DND-41 (cell line): ENCODE data around the gene GRID2.

Experiments
- CTCF ChIP-seq: IDR thresholded peaks from 2 replicates; pipeline ENCODE4 v1.5.1; 2012; ENCODE audit warnings: borderline replicate concordance, low read length, moderate library complexity, mild to moderate bottlenecking; ENCODE audit not compliant: poor library complexity, severe bottlenecking; ENCODE audit errors: extremely low read depth
- EZH2 ChIP-seq: IDR thresholded peaks from 3 replicates; pipeline ENCODE4 v1.6.1; 2012; ENCODE audit warnings: borderline replicate concordance, low read depth, mild to moderate bottlenecking, moderate library complexity, low read length, inconsistent platforms; ENCODE audit not compliant: severe bottlenecking

DNA sequence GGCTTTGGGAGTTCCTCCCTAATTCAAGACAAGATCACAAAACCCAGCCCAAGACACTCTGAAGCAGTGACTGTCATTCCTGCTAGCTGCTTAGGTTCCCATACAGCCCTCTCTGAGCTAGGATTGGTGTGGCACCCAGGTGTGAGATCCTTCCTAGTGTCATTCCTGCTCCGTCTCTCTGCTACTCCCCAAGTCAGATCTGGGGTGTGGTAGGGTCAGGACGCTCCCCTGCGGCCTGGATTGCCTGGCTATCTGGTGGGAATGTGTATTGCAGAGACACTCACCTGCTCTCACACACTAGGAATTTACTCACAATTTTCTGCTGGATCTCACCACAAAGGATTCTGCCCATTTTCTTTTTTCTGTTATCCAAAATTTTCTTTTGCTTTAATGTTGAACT, 964.0 kb downstream of the GRID2 start:
- TF ChIP-seq CTCF (no peak), EZH2 (no peak)
